Panc1 (cell line): Measurements from ENCODE around the gene HPCAL1. TPM values are rescaled to one million over a fixed set of nuclear protein-coding genes. Genes with fewer than 3 reads are reported as not detected.

Source experiments
- ATAC-seq: fragments of 200-7000 bp; cut with Tn5 transposase; 2 replicates; pipeline ENCODE4 v1.9.1; 2020; ENCODE audit warnings: mild to moderate bottlenecking, moderate library complexity
- BruUV-seq: library from RNA; stranded (reverse); fragments of 400-500 nt; replicated peaks from 2 replicates; lab custom pipeline; 2021; lab: Mats Ljungman, UMichigan
- CTCF ChIA-PET: fragments of 300-600 bp; sonication (Branson Sonifier 250); formaldehyde crosslinking; loops from one replicate; lab custom pipeline; 2022; ENCODE audit warnings: antibody characterized with exemption; lab: Charles Lee
- POLR2A ChIA-PET: fragments of 300-600 bp; sonication (Branson Sonifier 250); formaldehyde crosslinking; loops from one replicate; lab custom pipeline; 2022; ENCODE audit warnings: antibody characterized with exemption; lab: Charles Lee
- DNase-seq: peaks from one replicate; pipeline ENCODE4 v3.0.0-alpha.2; 2010; ENCODE audit warnings: low read depth, low spot score
- H3K27ac ChIP-seq: 2 replicates; pipeline ENCODE4 v1.5.1; 2011; ENCODE audit warnings: mild to moderate bottlenecking, low read length, inconsistent platforms
- H3K27me3 ChIP-seq: fragments of 200-500 bp; sonication (Bioruptor generic); 2 replicates; pipeline ENCODE4 v1.6.0; 2014; ENCODE audit warnings: low read length, inconsistent platforms; ENCODE audit not compliant: control insufficient read depth, insufficient read depth
- H3K36me3 ChIP-seq: fragments of 200-500 bp; sonication (Bioruptor generic); 2 replicates; pipeline ENCODE4 v1.5.1; 2014; ENCODE audit warnings: inconsistent platforms, mild to moderate bottlenecking, low read length, moderate library complexity; ENCODE audit not compliant: control insufficient read depth, insufficient read depth
- H3K4me1 ChIP-seq: 2 replicates; pipeline ENCODE4 v1.5.1; 2011; ENCODE audit warnings: inconsistent platforms, mild to moderate bottlenecking, low read length, moderate library complexity; ENCODE audit not compliant: control insufficient read depth, insufficient read depth
- H3K4me3 ChIP-seq, 2 experiments: 2 replicates each; pipeline ENCODE4 v1.5.1; 2011 to 2012; ENCODE audit warnings: low read depth in 2 of 2, low read length in 2 of 2, mild to moderate bottlenecking in 2 of 2, inconsistent platforms in 1 of 2, moderate library complexity in 1 of 2
- H3K9me3 ChIP-seq: fragments of 200-500 bp; sonication (Bioruptor generic); 2 replicates; pipeline ENCODE4 v1.5.1; 2014; ENCODE audit warnings: low read depth, mild to moderate bottlenecking, inconsistent platforms, low read length, moderate library complexity; ENCODE audit not compliant: control insufficient read depth, insufficient read depth
- POLR2AphosphoS5 ChIP-seq: IDR thresholded peaks from 2 replicates; pipeline ENCODE4 v1.6.1; 2012; ENCODE audit warnings: mild to moderate bottlenecking, low read depth, low read length, moderate library complexity
- REST ChIP-seq, 2 experiments: IDR thresholded peaks; 2 replicates each; pipeline ENCODE4 v1.6.1; 2011 to 2012; ENCODE audit warnings: low read depth in 2 of 2, control low read depth in 1 of 2, low read length in 1 of 2, mild to moderate bottlenecking in 1 of 2, moderate library complexity in 1 of 2; ENCODE audit not compliant: insufficient read depth in 1 of 2
- SIN3A ChIP-seq: IDR thresholded peaks from 2 replicates; pipeline ENCODE4 v1.6.1; 2012; ENCODE audit warnings: low read depth, mild to moderate bottlenecking, low read length, moderate library complexity, borderline replicate concordance; ENCODE audit not compliant: insufficient read depth
- TCF7L2 ChIP-seq: IDR thresholded peaks from 2 replicates; pipeline ENCODE4 v1.6.1; 2011; ENCODE audit warnings: mild to moderate bottlenecking, low read depth, low read length, inconsistent platforms
- in situ Hi-C: cut with HindIII; loops from 2 replicates; pipeline ENCODE4 v1.10.0; 2016; ENCODE audit warnings: low sequenced_read_pairs, low pct_unique_long_range_greater_than_20kb
- intact Hi-C: fragments of 100-400 bp; cut with micrococcal nuclease; formaldehyde crosslinking; loops from one replicate; pipeline ENCODE4 v1.10.0; 2022; ENCODE audit not compliant: unreplicated experiment
- total RNA-seq: library from RNA; stranded (reverse); gene quantifications from one replicate; pipeline ENCODE4 v1.2.1, GENCODE V29; 2021; ENCODE audit not compliant: unreplicated experiment
- TF ChIP-seq, protein P1 (sequence below): fragments of 450-650 bp; IDR thresholded peaks from 2 replicates; pipeline ENCODE4 v1.5.1; 2017; ENCODE audit warnings: mild to moderate bottlenecking

Gene HPCAL1
- total RNA-seq, 1 experiment from 2014 or later: 234 TPM

DNA sequence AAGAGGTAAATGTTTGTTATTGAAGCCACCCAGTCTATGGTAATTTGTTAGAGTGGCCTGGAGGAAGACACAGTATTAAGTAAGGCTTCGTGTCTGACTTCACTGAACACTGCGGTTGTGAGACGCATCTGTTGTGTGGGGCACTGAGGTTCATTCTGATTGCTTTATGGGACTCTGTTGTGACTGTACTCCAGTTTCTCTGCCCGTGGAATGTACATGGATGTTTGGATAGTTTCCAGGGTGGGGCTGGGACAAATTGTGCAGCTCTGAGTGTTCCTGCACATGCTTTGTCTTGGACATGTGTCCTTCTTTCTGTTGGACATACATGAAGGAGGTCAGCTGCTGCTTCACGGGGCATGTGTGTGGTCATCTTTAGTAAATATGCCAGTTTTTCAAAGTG is 86.9 kb downstream of the HPCAL1 start:
- no peak for TF ChIP-seq TCF7L2
- TF ChIP-seq, protein P1, sequence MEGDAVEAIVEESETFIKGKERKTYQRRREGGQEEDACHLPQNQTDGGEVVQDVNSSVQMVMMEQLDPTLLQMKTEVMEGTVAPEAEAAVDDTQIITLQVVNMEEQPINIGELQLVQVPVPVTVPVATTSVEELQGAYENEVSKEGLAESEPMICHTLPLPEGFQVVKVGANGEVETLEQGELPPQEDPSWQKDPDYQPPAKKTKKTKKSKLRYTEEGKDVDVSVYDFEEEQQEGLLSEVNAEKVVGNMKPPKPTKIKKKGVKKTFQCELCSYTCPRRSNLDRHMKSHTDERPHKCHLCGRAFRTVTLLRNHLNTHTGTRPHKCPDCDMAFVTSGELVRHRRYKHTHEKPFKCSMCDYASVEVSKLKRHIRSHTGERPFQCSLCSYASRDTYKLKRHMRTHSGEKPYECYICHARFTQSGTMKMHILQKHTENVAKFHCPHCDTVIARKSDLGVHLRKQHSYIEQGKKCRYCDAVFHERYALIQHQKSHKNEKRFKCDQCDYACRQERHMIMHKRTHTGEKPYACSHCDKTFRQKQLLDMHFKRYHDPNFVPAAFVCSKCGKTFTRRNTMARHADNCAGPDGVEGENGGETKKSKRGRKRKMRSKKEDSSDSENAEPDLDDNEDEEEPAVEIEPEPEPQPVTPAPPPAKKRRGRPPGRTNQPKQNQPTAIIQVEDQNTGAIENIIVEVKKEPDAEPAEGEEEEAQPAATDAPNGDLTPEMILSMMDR: no peak
- TF ChIP-seq POLR2AphosphoS5: no peak
- no peak for TF ChIP-seq SIN3A
- no peak for TF ChIP-seq REST (IDR thresholded peaks at IDR 0.05; ENCODE audit: insufficient read depth in 1 of 2, low read depth in 2 of 2, low read length in 1 of 2)
- H3K36me3 ChIP-seq: no peaks in the 10 kb centered on the region
- no peak for ATAC-seq
- H3K9me3 ChIP-seq: no peaks in the 10 kb centered on the region
- ChIA-PET CTCF (no interaction called here), POLR2A (no interaction called here)
- no peaks in the 10 kb centered on the region for H3K27me3 ChIP-seq
- H3K4me1 ChIP-seq: peaks cover 90% of the 10 kb centered on the region
- intact Hi-C loops (no loop called here), in situ Hi-C loops (no loop called here)
- no peak overlapping the region for H3K4me3 ChIP-seq
- no TSS peak for BruUV-seq
- peak overlapping the region; percentile 95 for H3K27ac ChIP-seq
- DNase-seq: no peak

DNA sequence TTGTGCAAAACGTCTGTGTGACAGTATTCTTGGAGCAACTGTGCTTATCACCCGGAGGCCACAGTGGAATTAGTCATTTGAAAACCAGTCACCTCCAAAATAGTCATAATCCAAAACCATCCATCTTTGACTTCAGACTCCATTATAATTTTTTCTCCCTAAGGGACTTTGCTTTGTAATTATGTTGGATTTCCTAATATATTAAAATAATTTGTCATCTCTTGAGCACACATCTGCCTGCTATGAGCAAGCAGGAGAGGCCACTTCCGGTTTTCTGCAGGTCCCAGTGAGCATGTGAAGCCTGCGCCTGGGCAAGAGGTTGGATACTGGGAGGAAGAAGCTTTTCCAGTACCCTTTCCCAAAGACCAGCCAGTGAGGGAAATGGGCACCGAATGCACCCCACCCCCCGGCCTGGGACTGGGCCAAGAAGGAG is 87.7 kb downstream of the HPCAL1 start:
- Histone ChIP-seq H3K27ac (peak overlapping the region; percentile 95), H3K9me3 (no peaks in the 10 kb centered on the region), H3K4me3 (no peak overlapping the region), H3K36me3 (no peaks in the 10 kb centered on the region), H3K27me3 (no peaks in the 10 kb centered on the region), H3K4me1 (peaks cover 84% of the 10 kb centered on the region)
- ChIA-PET CTCF (no interaction called here), POLR2A (no interaction called here)
- TF ChIP-seq REST (IDR thresholded peaks at IDR 0.05; ENCODE audit: insufficient read depth in 1 of 2, low read depth in 2 of 2, low read length in 1 of 2) (no peak), SIN3A (no peak), POLR2AphosphoS5 (no peak), TCF7L2 (no peak)
- TF ChIP-seq, protein P1: no peak
- intact Hi-C loops: no loop called here
- in situ Hi-C loops: no loop called here
- no TSS peak for BruUV-seq
- no peak for DNase-seq
- ATAC-seq: no peak
